Upper lobe of left lung (tissue), 6 donors: Measurements from ENCODE around the gene MSI2. TPM values are rescaled to one million over a fixed set of nuclear protein-coding genes. Genes with fewer than 3 reads are reported as not detected.

Experiments
- ATAC-seq, 2 donors: fragments of 200-7000 bp; cut with Tn5 transposase; one replicate each; pipeline ENCODE4 v1.9.1; 2022; ENCODE audit warnings: mild to moderate bottlenecking in 2 of 2, moderate library complexity in 2 of 2; ENCODE audit not compliant: low FRiP score in 2 of 2
- DNase-seq, 2 donors: peaks; one replicate each; pipeline ENCODE4 v3.0.0-alpha.2; 2019 to 2020
- H3K27ac ChIP-seq, 4 donors: fragments of 200-600 bp; sonication (generic); one replicate each; pipeline ENCODE4 v1.5.1; 2016 to 2019
- H3K27me3 ChIP-seq, 4 donors: fragments of 200-600 bp; sonication (generic); one replicate each; pipeline ENCODE4 v1.5.1; 2017 to 2019
- H3K36me3 ChIP-seq, 4 donors: fragments of 200-600 bp; sonication (generic); one replicate each; pipeline ENCODE4 v1.5.1; 2016 to 2019
- H3K4me1 ChIP-seq, 4 donors: fragments of 200-600 bp; sonication (generic); one replicate each; pipeline ENCODE4 v1.5.1; 2018 to 2019
- H3K4me3 ChIP-seq, 4 donors: fragments of 200-600 bp; sonication (generic); one replicate each; pipeline ENCODE4 v1.5.1; 2017 to 2019; ENCODE audit warnings: mild to moderate bottlenecking in 2 of 4, moderate library complexity in 1 of 4
- H3K9me3 ChIP-seq, 4 donors: fragments of 200-600 bp; sonication (generic); one replicate each; pipeline ENCODE4 v1.5.1; 2018 to 2019
- CTCF ChIP-seq, 6 experiments: fragments of 450-650 bp in 4 of 6; fragments of 200-600 bp in 2 of 6; sonication (generic) in 2 of 6; IDR thresholded peaks; one replicate each; pipeline ENCODE4 v1.5.1; 2016 to 2019; ENCODE audit warnings: antibody characterized with exemption in 6 of 6
- EP300 ChIP-seq, 4 donors: sonication (generic); formaldehyde crosslinking; IDR thresholded peaks; one replicate each; pipeline ENCODE4 v1.5.1; 2017; ENCODE audit warnings: antibody characterized with exemption in 4 of 4, control low read depth in 2 of 4
- POLR2A ChIP-seq, 4 donors: fragments of 450-650 bp; IDR thresholded peaks; one replicate each; pipeline ENCODE4 v1.5.1; 2016 to 2017; ENCODE audit warnings: antibody characterized with exemption in 4 of 4, mild to moderate bottlenecking in 2 of 4
- POLR2AphosphoS5 ChIP-seq, 2 donors: sonication (generic); formaldehyde crosslinking; IDR thresholded peaks; one replicate each; pipeline ENCODE4 v1.5.1; 2017; ENCODE audit warnings: antibody characterized with exemption in 2 of 2
- WGBS, 2 donors: methylation state at CpG; one replicate each; pipeline ENCODE4 v1.1.5; 2017 to 2018; 5-methylcytosine and 5-hydroxymethylcytosine counted together
- total RNA-seq, 6 donors: library from RNA; depleted of rRNA in 4 of 6; stranded (reverse); fragments of >200 nt in 4 of 6; gene quantifications; one replicate each; pipeline versions ENCODE4 v1.1.0 to v1.2.1, GENCODE V29; 2016 to 2021
- donor health status: DM: no; HTN: no; CAD: no; lungs with moderate emphysema.
- donor health status: DM: no; HTN: yes; CAD: no; lungs with severe emphysema.

MSI2 gene
- total RNA-seq, 6 donors from 2014 or later, result 20.1 to 44.0 (median 32.2) TPM

- Histone ChIP-seq H3K4me1 (no peaks in the 10 kb centered on the region), H3K4me3 (no peak overlapping the region), H3K9me3 (no peaks in the 10 kb centered on the region), H3K27ac (no peak overlapping the region), H3K27me3 (peaks cover 0 to 3% (median 0%) of the 10 kb centered on the region in 4 donors), H3K36me3 (no peaks in the 10 kb centered on the region)
- DNase-seq (no peak), ATAC-seq (no peak)
- WGBS, 2 donors, result 90 to 96% methylated on average over 1 of the region's 1 CpG
- TF ChIP-seq POLR2A (IDR thresholded peaks at IDR 0.05) (no peak), POLR2AphosphoS5 (IDR thresholded peaks at IDR 0.05) (no peak), EP300 (IDR thresholded peaks at IDR 0.05) (no peak), CTCF (IDR thresholded peaks at IDR 0.05) (no peak)
Observed at GRCh38 chr17:57691939-57692338, 435.6 kb downstream of the MSI2 start.

- ATAC-seq (no peak), DNase-seq (no peak)
- Histone ChIP-seq H3K4me1 (no peaks in the 10 kb centered on the region), H3K27me3 (peaks cover 0 to 3% (median 0%) of the 10 kb centered on the region in 4 donors), H3K4me3 (no peak overlapping the region), H3K9me3 (no peaks in the 10 kb centered on the region), H3K36me3 (no peaks in the 10 kb centered on the region), H3K27ac (no peak overlapping the region)
- TF ChIP-seq POLR2AphosphoS5 (IDR thresholded peaks at IDR 0.05) (no peak), EP300 (IDR thresholded peaks at IDR 0.05) (no peak), POLR2A (IDR thresholded peaks at IDR 0.05) (no peak), CTCF (IDR thresholded peaks at IDR 0.05) (no peak)
- 98 to 100% methylated on average over 1 of the region's 1 CpG for WGBS, 2 donors
Observed at GRCh38 chr17:57692770-57693169, 436.4 kb downstream of the MSI2 start.

- ATAC-seq (no peak), DNase-seq (no peak)
- Histone ChIP-seq H3K9me3 (no peaks in the 10 kb centered on the region), H3K27ac (no peak overlapping the region), H3K27me3 (peaks cover 0 to 3% (median 0%) of the 10 kb centered on the region in 4 donors), H3K4me3 (no peak overlapping the region), H3K4me1 (no peaks in the 10 kb centered on the region), H3K36me3 (no peaks in the 10 kb centered on the region)
- TF ChIP-seq POLR2AphosphoS5 (IDR thresholded peaks at IDR 0.05) (no peak), EP300 (IDR thresholded peaks at IDR 0.05) (no peak), POLR2A (IDR thresholded peaks at IDR 0.05) (no peak), CTCF (IDR thresholded peaks at IDR 0.05) (no peak)
- WGBS, 2 donors, result 88 to 100% methylated on average over 1 of the region's 1 CpG
Observed at GRCh38 chr17:57694051-57694450, 437.7 kb downstream of the MSI2 start.

GRCh38 chr17:57696050-57696449, 439.7 kb downstream of the MSI2 start:
- Histone ChIP-seq H3K9me3 (no peaks in the 10 kb centered on the region), H3K4me1 (no peaks in the 10 kb centered on the region), H3K27ac (no peak overlapping the region), H3K4me3 (no peak overlapping the region), H3K27me3 (peaks cover 0 to 3% (median 0%) of the 10 kb centered on the region in 4 donors), H3K36me3 (no peaks in the 10 kb centered on the region)
- no peak for ATAC-seq
- no peak for TF ChIP-seq POLR2A (IDR thresholded peaks at IDR 0.05)
- no peak for TF ChIP-seq EP300 (IDR thresholded peaks at IDR 0.05)
- no peak for TF ChIP-seq CTCF (IDR thresholded peaks at IDR 0.05)
- TF ChIP-seq POLR2AphosphoS5 (IDR thresholded peaks at IDR 0.05), result no peak
- DNase-seq, result no peak
- WGBS, 2 donors, result 46 to 50% methylated on average over 3 of the region's 3 CpGs

DNA sequence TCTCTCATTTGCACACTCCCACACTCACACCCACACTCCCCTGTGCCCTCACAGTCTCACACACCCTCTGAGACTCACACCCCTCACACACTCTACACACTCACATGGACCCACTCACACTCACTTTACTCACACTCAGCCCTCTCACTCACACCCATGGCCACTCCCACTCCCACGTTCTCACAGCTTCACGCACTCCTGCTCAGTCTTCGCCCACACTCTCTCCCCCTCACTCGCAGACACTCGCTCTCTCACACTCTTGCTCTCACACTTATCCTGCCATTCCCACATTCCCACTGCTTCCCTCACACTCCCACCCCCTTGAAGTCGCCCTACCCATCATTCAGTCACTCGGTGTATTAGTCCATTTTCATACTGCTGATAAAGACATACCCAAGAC, 440.9 kb downstream of the MSI2 start:
- ATAC-seq (no peak), DNase-seq (no peak)
- H3K36me3 ChIP-seq, result no peaks in the 10 kb centered on the region
- H3K27me3 ChIP-seq, result peaks cover 0 to 2% (median 0%) of the 10 kb centered on the region in 4 donors
- no peak overlapping the region for H3K27ac ChIP-seq
- no peaks in the 10 kb centered on the region for H3K9me3 ChIP-seq
- H3K4me3 ChIP-seq, result no peak overlapping the region
- 94 to 95% methylated on average over 7 of the region's 7 CpGs for WGBS, 2 donors
- TF ChIP-seq EP300 (IDR thresholded peaks at IDR 0.05) (no peak), CTCF (IDR thresholded peaks at IDR 0.05) (no peak), POLR2A (IDR thresholded peaks at IDR 0.05) (no peak), POLR2AphosphoS5 (IDR thresholded peaks at IDR 0.05) (no peak)
- no peaks in the 10 kb centered on the region for H3K4me1 ChIP-seq
